Gastrocnemius medialis (tissue), 4 donors: ENCODE results near the gene EPHX1. TPM values are rescaled to one million over a fixed set of nuclear protein-coding genes. Genes with fewer than 3 reads are reported as not detected.
A peak's percentile ranks its signal among the peaks of the same experiment; 100 is the strongest.

ENCODE experiments used
- ATAC-seq, 2 donors: fragments of 150-250 bp; one replicate each; pipeline ENCODE4 v1.9.1; 2016
- DNase-seq, 2 donors: peaks; one replicate each; pipeline ENCODE4 v3.0.0-alpha.2; 2019
- H3K27ac ChIP-seq, 4 donors: fragments of 200-600 bp; sonication (generic); 1 replicate in 1 of 4; 2 replicates in 3 of 4; pipeline ENCODE4 v1.5.1; 2016 to 2018; ENCODE audit warnings: mild to moderate bottlenecking in 2 of 4, moderate library complexity in 1 of 4
- H3K27me3 ChIP-seq, 3 donors: fragments of 200-600 bp; sonication (generic) in 2 of 3; 1 replicate in 1 of 3; 2 replicates in 2 of 3; pipeline versions ENCODE4 v1.5.1 to v1.6.0; 2016 to 2019; ENCODE audit warnings: mild to moderate bottlenecking in 1 of 3, moderate library complexity in 1 of 3
- H3K36me3 ChIP-seq, 2 donors: fragments of 200-600 bp; sonication (generic) in 1 of 2; one replicate each; pipeline ENCODE4 v1.5.1; 2017 to 2018
- H3K4me1 ChIP-seq, 2 donors: fragments of 200-600 bp; sonication (generic) in 1 of 2; one replicate each; pipeline ENCODE4 v1.5.1; 2016 to 2017; ENCODE audit warnings: mild to moderate bottlenecking in 2 of 2
- H3K4me3 ChIP-seq, 4 donors: fragments of 200-600 bp; sonication (generic) in 3 of 4; 1 replicate in 1 of 4; 2 replicates in 3 of 4; pipeline ENCODE4 v1.5.1; 2016 to 2019; ENCODE audit warnings: mild to moderate bottlenecking in 2 of 4
- H3K9me3 ChIP-seq, 3 donors: fragments of 200-600 bp; sonication (generic) in 2 of 3; 1 replicate in 1 of 3; 2 replicates in 2 of 3; pipeline ENCODE4 v1.5.1; 2016 to 2019
- POLR2A ChIP-seq, 2 donors: fragments of 450-650 bp; IDR thresholded peaks; one replicate each; pipeline ENCODE4 v1.6.1; 2017; ENCODE audit warnings: antibody characterized with exemption in 2 of 2, mild to moderate bottlenecking in 2 of 2, moderate library complexity in 2 of 2
- in situ Hi-C, 4 donors: fragments of 200-750 bp; cut with MboI; loops; one replicate each; pipeline versions ENCODE4 v1.15.0 to v1.8.0; 2017; ENCODE audit warnings: low sequenced_read_pairs in 4 of 4
- intact Hi-C: fragments of 100-400 bp; cut with DNase I; formaldehyde crosslinking; loops from one replicate; pipeline ENCODE4 v1.15.1; 2023; ENCODE audit warnings: low total_unique reads
- total RNA-seq, 4 donors: library from RNA; depleted of rRNA; stranded (reverse); fragments of >200 nt; gene quantifications; one replicate each; pipeline versions ENCODE4 v1.1.0 to v1.2.3, GENCODE V29; 2016
- TF ChIP-seq, protein P1 (sequence below), 5 experiments: fragments of 450-650 bp in 3 of 5; fragments of 200-600 bp in 2 of 5; sonication (generic) in 2 of 5; IDR thresholded peaks in 4 of 5; conservative IDR thresholded peaks in 1 of 5; 1 replicate in 4 of 5; 2 replicates in 1 of 5; pipeline ENCODE4 v1.5.1; 2016 to 2019; ENCODE audit warnings: antibody characterized with exemption in 5 of 5, mild to moderate bottlenecking in 3 of 5, moderate library complexity in 3 of 5

EPHX1 gene
- total RNA-seq, 4 donors from 2014 or later, result 65.7 to 155 (median 108) TPM

DNA sequence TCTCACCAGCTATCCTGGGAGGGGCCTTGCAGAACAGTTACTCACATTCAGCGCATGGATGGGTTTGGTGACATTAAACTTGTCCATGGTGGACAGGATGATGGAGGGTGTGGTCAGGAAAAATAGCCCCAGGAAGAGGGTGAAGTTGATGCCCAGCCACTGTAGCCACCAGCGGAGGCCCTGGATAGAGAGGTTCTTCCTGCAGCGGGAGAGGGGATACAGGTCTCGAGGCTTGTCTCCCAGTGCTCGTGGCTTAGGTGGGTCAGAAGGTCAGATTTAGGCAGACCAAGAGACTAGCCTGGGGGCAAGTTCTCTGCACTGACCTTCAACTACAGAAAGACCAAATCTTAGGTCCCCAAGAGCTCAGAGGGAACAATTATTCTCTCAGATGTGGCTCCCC is 49.2 kb downstream of the EPHX1 start:
- ATAC-seq, result no peak
- no peak for DNase-seq
- Histone ChIP-seq H3K36me3 (peaks cover 0 to 70% of the 10 kb centered on the region in 2 donors), H3K4me1 (no peaks in the 10 kb centered on the region), H3K27me3 (no peaks in the 10 kb centered on the region), H3K4me3 (no peak overlapping the region), H3K9me3 (no peaks in the 10 kb centered on the region), H3K27ac (no peak overlapping the region)
- TF ChIP-seq, protein P1, sequence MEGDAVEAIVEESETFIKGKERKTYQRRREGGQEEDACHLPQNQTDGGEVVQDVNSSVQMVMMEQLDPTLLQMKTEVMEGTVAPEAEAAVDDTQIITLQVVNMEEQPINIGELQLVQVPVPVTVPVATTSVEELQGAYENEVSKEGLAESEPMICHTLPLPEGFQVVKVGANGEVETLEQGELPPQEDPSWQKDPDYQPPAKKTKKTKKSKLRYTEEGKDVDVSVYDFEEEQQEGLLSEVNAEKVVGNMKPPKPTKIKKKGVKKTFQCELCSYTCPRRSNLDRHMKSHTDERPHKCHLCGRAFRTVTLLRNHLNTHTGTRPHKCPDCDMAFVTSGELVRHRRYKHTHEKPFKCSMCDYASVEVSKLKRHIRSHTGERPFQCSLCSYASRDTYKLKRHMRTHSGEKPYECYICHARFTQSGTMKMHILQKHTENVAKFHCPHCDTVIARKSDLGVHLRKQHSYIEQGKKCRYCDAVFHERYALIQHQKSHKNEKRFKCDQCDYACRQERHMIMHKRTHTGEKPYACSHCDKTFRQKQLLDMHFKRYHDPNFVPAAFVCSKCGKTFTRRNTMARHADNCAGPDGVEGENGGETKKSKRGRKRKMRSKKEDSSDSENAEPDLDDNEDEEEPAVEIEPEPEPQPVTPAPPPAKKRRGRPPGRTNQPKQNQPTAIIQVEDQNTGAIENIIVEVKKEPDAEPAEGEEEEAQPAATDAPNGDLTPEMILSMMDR (IDR thresholded peaks at IDR 0.05 in 4 of 5, conservative IDR thresholded peaks at IDR 0.05 in 1 of 5), result no peak
- no peak for TF ChIP-seq POLR2A (IDR thresholded peaks at IDR 0.05)
- in situ Hi-C loops (no loop called here), intact Hi-C loops (no loop called here)

DNA sequence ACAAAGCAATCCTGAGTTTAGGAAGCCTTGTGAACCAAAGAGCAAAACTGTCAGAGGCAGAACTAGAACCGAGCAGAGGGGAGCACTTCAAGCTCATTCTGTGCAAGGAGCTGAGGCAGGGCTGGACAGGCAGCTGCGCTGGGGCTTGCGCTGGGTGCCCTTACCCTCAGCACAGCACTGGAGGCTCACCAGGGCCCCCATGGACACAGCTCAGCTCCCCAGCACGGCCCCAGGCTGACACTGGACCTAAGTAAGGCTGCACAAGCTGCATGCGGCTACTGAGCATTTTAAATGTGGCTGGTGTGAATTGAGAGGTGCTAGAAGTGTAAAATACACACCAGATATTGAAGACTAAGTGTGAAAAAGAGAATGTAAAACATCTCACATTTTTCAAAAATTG is 50.2 kb downstream of the EPHX1 start:
- no peak for DNase-seq
- intact Hi-C loops, result no loop called here

DNA sequence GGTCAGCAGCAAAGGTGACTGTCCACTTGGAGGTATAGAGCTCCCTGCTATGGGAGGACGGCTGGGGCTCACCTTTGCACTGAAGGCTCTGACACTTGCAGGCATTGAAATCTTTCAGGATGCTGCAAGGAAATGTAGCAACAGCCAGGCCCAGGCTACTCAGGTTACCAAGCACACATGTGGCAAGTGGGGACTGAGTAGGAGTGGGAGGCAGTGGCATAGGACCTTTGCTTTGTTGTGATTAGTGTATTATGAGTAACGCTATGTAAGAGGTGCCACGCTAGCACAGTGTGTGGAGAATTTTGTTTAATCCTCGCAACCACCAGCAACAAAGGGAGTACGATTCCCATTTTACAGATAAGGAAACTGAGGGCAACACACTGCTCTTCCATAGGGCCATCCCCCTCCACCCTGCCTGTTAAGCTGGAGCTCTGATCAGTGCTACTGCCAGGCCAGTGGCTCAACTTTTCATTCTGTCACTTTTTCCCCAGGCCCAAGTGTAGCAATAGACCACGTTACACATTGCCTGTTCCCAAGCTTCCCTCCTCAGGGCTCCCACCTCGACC is 51.0 kb downstream of the EPHX1 start:
- intact Hi-C loops, result no loop called here
- DNase-seq, result no peak
- no peaks in the 10 kb centered on the region for H3K4me1 ChIP-seq

More for the DNA sequence above, 50.2 kb downstream of the EPHX1 start:
- Histone ChIP-seq H3K9me3 (no peaks in the 10 kb centered on the region), H3K36me3 (peaks cover 0 to 70% of the 10 kb centered on the region in 2 donors), H3K27ac (no peak overlapping the region), H3K4me3 (no peak overlapping the region), H3K4me1 (no peaks in the 10 kb centered on the region), H3K27me3 (no peaks in the 10 kb centered on the region)
- TF ChIP-seq POLR2A (IDR thresholded peaks at IDR 0.05), result no peak
- TF ChIP-seq, protein P1 (IDR thresholded peaks at IDR 0.05 in 4 of 5, conservative IDR thresholded peaks at IDR 0.05 in 1 of 5), result no peak
- no peak for ATAC-seq
- in situ Hi-C loops, result loop anchor here in 1 of 4 donors (10.0 kb wide), 1 partner anchor 115 kb away; no protein-coding TSS in a partner anchor

DNA sequence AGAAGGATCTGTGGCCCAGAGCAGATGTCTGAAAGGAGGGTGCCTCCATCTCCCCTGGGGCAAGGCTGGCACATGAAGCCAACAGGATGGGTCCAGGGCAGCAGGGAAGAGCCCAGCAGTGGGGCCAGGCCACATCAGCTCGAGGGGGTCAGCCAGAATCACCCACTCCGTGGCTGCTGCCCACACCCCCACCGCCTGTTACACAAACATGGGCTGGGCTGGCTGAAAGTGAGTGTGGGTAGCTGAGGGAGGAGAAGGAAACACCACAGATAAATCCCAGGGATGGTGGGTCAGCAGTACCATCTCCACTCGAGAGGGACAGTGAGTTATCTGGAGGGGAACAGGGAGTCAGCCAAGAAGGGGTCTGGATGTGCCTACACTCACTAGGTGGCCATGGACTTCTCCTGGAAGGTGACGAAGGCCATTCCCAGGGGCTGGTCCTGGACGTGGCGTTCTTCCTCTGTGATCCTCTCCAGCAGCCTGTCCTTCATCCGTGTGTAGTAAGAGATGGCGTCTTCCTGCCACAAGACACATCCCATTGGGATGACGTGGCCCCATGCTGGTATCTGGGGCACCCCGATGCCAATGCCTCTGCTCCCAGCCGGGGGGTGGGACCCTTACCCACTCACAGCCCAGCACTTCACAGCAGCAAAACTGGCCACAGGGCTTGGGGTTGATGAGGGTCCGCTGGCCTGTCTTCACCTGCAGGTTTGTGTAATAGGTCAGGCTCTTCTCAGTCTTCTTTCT is 52.1 kb downstream of the EPHX1 start:
- Histone ChIP-seq H3K9me3 (no peaks in the 10 kb centered on the region), H3K27ac (no peak overlapping the region), H3K4me3 (no peak overlapping the region), H3K36me3 (peaks cover 0 to 77% of the 10 kb centered on the region in 2 donors), H3K27me3 (no peaks in the 10 kb centered on the region), H3K4me1 (no peaks in the 10 kb centered on the region)
- ATAC-seq, result no peak
- TF ChIP-seq POLR2A (IDR thresholded peaks at IDR 0.05), result no peak
- TF ChIP-seq, protein P1 (IDR thresholded peaks at IDR 0.05 in 4 of 5, conservative IDR thresholded peaks at IDR 0.05 in 1 of 5), result no peak
- no peak for DNase-seq
- intact Hi-C loops, result no loop called here
- in situ Hi-C loops, result loop anchor here in 1 of 4 donors (10.0 kb wide), 1 partner anchor 113 kb away; no protein-coding TSS in a partner anchor

More for the DNA sequence above, 51.0 kb downstream of the EPHX1 start:
- in situ Hi-C loops, result loop anchor here in 1 of 4 donors (10.0 kb wide), 1 partner anchor 114 kb away; no protein-coding TSS in a partner anchor
- no peaks in the 10 kb centered on the region for H3K9me3 ChIP-seq
- peak in 1 of 2 donors; percentile 4 for ATAC-seq
- no peak overlapping the region for H3K27ac ChIP-seq
- H3K36me3 ChIP-seq, result peaks cover 0 to 77% of the 10 kb centered on the region in 2 donors
- no peak overlapping the region for H3K4me3 ChIP-seq
- H3K27me3 ChIP-seq, result no peaks in the 10 kb centered on the region
- no peak for TF ChIP-seq POLR2A (IDR thresholded peaks at IDR 0.05)
- TF ChIP-seq, protein P1 (IDR thresholded peaks at IDR 0.05 in 4 of 5, conservative IDR thresholded peaks at IDR 0.05 in 1 of 5), result no peak
